NOMO-1 (cell line): ENCODE data around the gene ETV1.
"Not testable (repeated sequence)": the region's sequence is repeated elsewhere in the genome, so short reads cannot be mapped to it uniquely, and the experiment has no call there.

Experiments used
- DNase-seq, 2 experiments: peaks; one replicate each; lab custom pipeline; 2025; ENCODE audit not compliant: unreplicated experiment in 2 of 2; lab: John Stamatoyannopoulos, UW

The ETV1 gene

GRCh38 chr7:13933536-13933935, 55.9 kb downstream of the ETV1 start:
- no peak for DNase-seq

- DNase-seq = no peak
Measured at GRCh38 chr7:13933091-13933490, 56.4 kb downstream of the ETV1 start.

- no peak for DNase-seq
Measured at GRCh38 chr7:13932131-13932530, 57.3 kb downstream of the ETV1 start.

- DNase-seq = no peak
Measured at GRCh38 chr7:13921062-13921461, 68.4 kb downstream of the ETV1 start.

- no peak for DNase-seq
Measured at GRCh38 chr7:13920053-13920697, 69.3 kb downstream of the ETV1 start.

GRCh38 chr7:13918333-13918732, 71.1 kb downstream of the ETV1 start:
- not testable (repeated sequence) for DNase-seq

- DNase-seq = not testable (repeated sequence)
Measured at GRCh38 chr7:13917103-13917502, 72.4 kb downstream of the ETV1 start.

GRCh38 chr7:13915891-13916290, 73.6 kb downstream of the ETV1 start:
- DNase-seq = no peak

GRCh38 chr7:13912715-13913278, 76.7 kb downstream of the ETV1 start:
- no peak for DNase-seq

GRCh38 chr7:13911909-13912308, 77.6 kb downstream of the ETV1 start:
- DNase-seq = no peak

- DNase-seq = peak; percentile 45 to 73
Measured at GRCh38 chr7:13910805-13911551, 78.5 kb downstream of the ETV1 start.

GRCh38 chr7:13908667-13909397, 80.6 kb downstream of the ETV1 start:
- peak; percentile 58 to 84 for DNase-seq

GRCh38 chr7:13907831-13908230, 81.6 kb downstream of the ETV1 start:
- DNase-seq = no peak

GRCh38 chr7:13904689-13905088, 84.8 kb downstream of the ETV1 start:
- no peak for DNase-seq

- DNase-seq = peak; percentile 3 to 47
Measured at GRCh38 chr7:13904007-13904406, 85.5 kb downstream of the ETV1 start.

GRCh38 chr7:13901577-13901976, 87.9 kb downstream of the ETV1 start:
- DNase-seq = no peak

- DNase-seq = no peak
Measured at GRCh38 chr7:13898957-13899670, 90.4 kb downstream of the ETV1 start.

GRCh38 chr7:13897819-13898218, 91.6 kb downstream of the ETV1 start:
- peak; percentile 44 to 85 for DNase-seq

- no peak for DNase-seq
Measured at GRCh38 chr7:13894954-13895353, 94.5 kb downstream of the ETV1 start.

- peak; percentile 49 to 91 for DNase-seq
Measured at GRCh38 chr7:13894377-13894776, 95.1 kb downstream of the ETV1 start.

- no peak for DNase-seq
Measured at GRCh38 chr7:13890793-13891192, 98.7 kb downstream of the ETV1 start.
